ENCODE data around the gene FEM1B.

FEM1B gene

GRCh38 chr15:68264282-68264681 is 13.3 kb upstream of the FEM1B start:
- H3K9me3 ChIP-seq (ENCODE audit: low read length): no peaks in the 10 kb centered on the region
- H3K36me3 ChIP-seq (ENCODE audit: insufficient read depth, low read length): no peaks in the 10 kb centered on the region
- H3K79me2 ChIP-seq (ENCODE audit: insufficient read depth, low read length): no peaks in the 10 kb centered on the region
- H3K9me2 ChIP-seq (ENCODE audit: low read depth, low read length): no peaks in the 10 kb centered on the region
- H3K4me3 ChIP-seq (ENCODE audit: low read depth, low read length, poor library complexity, severe bottlenecking): no peak overlapping the region
- no peak overlapping the region for H3K9ac ChIP-seq (ENCODE audit: low read length)
- peaks cover 3% of the 10 kb centered on the region; the same call in 1 of the 2 replicates for H3K27me3 ChIP-seq (ENCODE audit: insufficient read depth, low read length)
- no peak overlapping the region for H3K4me2 ChIP-seq (ENCODE audit: low read length)
- no peak for TF ChIP-seq EZH2 (IDR thresholded peaks at IDR 0.05; ENCODE audit: borderline replicate concordance, low read length)
- TF ChIP-seq, protein P1, sequence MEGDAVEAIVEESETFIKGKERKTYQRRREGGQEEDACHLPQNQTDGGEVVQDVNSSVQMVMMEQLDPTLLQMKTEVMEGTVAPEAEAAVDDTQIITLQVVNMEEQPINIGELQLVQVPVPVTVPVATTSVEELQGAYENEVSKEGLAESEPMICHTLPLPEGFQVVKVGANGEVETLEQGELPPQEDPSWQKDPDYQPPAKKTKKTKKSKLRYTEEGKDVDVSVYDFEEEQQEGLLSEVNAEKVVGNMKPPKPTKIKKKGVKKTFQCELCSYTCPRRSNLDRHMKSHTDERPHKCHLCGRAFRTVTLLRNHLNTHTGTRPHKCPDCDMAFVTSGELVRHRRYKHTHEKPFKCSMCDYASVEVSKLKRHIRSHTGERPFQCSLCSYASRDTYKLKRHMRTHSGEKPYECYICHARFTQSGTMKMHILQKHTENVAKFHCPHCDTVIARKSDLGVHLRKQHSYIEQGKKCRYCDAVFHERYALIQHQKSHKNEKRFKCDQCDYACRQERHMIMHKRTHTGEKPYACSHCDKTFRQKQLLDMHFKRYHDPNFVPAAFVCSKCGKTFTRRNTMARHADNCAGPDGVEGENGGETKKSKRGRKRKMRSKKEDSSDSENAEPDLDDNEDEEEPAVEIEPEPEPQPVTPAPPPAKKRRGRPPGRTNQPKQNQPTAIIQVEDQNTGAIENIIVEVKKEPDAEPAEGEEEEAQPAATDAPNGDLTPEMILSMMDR (IDR thresholded peaks at IDR 0.05; ENCODE audit: low read length): no peak
- H3F3A ChIP-seq (ENCODE audit: insufficient read depth, low read length): no peaks in the 10 kb centered on the region
- no peak overlapping the region for H2AFZ ChIP-seq (ENCODE audit: low read length)
- no peaks in the 10 kb centered on the region for H3K4me1 ChIP-seq (ENCODE audit: insufficient read depth, low read length, severe bottlenecking)
- H4K20me1 ChIP-seq (ENCODE audit: insufficient read depth, low read length): no peaks in the 10 kb centered on the region
- no peak overlapping the region for H3K27ac ChIP-seq (ENCODE audit: low read depth, low read length, poor library complexity, severe bottlenecking)

DNA sequence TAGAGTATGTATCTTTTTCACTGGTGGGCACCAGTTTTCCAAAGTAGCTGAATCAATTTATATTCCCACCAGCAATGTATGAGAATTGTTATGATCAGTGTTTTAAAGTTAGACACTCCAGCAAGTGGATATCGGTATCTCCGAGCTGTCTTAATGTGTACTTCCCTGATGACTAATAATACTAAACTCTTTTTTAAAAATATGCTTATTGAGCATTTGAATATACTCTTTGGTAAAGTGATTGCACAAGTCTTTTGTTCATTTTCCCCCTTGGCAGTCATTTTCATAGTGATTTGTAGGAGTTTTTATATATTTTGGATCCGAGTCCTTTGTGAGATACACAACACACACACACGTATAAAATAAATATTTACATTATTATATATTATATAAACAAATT is 12.5 kb upstream of the FEM1B start:
- H3K9me2 ChIP-seq (ENCODE audit: low read depth, low read length): no peaks in the 10 kb centered on the region
- no peaks in the 10 kb centered on the region for H3K79me2 ChIP-seq (ENCODE audit: insufficient read depth, low read length)
- no peaks in the 10 kb centered on the region for H3K4me1 ChIP-seq (ENCODE audit: insufficient read depth, low read length, severe bottlenecking)
- no peak overlapping the region for H3K4me3 ChIP-seq (ENCODE audit: low read depth, low read length, poor library complexity, severe bottlenecking)
- no peak overlapping the region for H3K4me2 ChIP-seq (ENCODE audit: low read length)
- peaks cover 3% of the 10 kb centered on the region; the same call in 1 of the 2 replicates for H3K27me3 ChIP-seq (ENCODE audit: insufficient read depth, low read length)
- no peaks in the 10 kb centered on the region for H4K20me1 ChIP-seq (ENCODE audit: insufficient read depth, low read length)
- no peak overlapping the region for H2AFZ ChIP-seq (ENCODE audit: low read length)
- TF ChIP-seq, protein P1 (IDR thresholded peaks at IDR 0.05; ENCODE audit: low read length): no peak
- TF ChIP-seq EZH2 (IDR thresholded peaks at IDR 0.05; ENCODE audit: borderline replicate concordance, low read length): no peak
- no peak overlapping the region for H3K27ac ChIP-seq (ENCODE audit: low read depth, low read length, poor library complexity, severe bottlenecking)
- H3K9me3 ChIP-seq (ENCODE audit: low read length): no peaks in the 10 kb centered on the region
- no peaks in the 10 kb centered on the region for H3F3A ChIP-seq (ENCODE audit: insufficient read depth, low read length)
- no peaks in the 10 kb centered on the region for H3K36me3 ChIP-seq (ENCODE audit: insufficient read depth, low read length)
- H3K9ac ChIP-seq (ENCODE audit: low read length): no peak overlapping the region

- Histone ChIP-seq H2AFZ (ENCODE audit: low read length) (no peak overlapping the region), H3F3A (ENCODE audit: insufficient read depth, low read length) (no peaks in the 10 kb centered on the region), H3K4me1 (ENCODE audit: insufficient read depth, low read length, severe bottlenecking) (no peaks in the 10 kb centered on the region), H4K20me1 (ENCODE audit: insufficient read depth, low read length) (no peaks in the 10 kb centered on the region), H3K9ac (ENCODE audit: low read length) (no peak overlapping the region), H3K9me2 (ENCODE audit: low read depth, low read length) (no peaks in the 10 kb centered on the region), H3K27me3 (ENCODE audit: insufficient read depth, low read length) (peaks cover 3% of the 10 kb centered on the region; the same call in 1 of the 2 replicates), H3K4me3 (ENCODE audit: low read depth, low read length, poor library complexity, severe bottlenecking) (no peak overlapping the region), H3K4me2 (ENCODE audit: low read length) (no peak overlapping the region), H3K79me2 (ENCODE audit: insufficient read depth, low read length) (no peaks in the 10 kb centered on the region), H3K27ac (ENCODE audit: low read depth, low read length, poor library complexity, severe bottlenecking) (no peak overlapping the region), H3K9me3 (ENCODE audit: low read length) (no peaks in the 10 kb centered on the region), H3K36me3 (ENCODE audit: insufficient read depth, low read length) (no peaks in the 10 kb centered on the region)
- TF ChIP-seq, protein P1 (IDR thresholded peaks at IDR 0.05; ENCODE audit: low read length): no peak
- no peak for TF ChIP-seq EZH2 (IDR thresholded peaks at IDR 0.05; ENCODE audit: borderline replicate concordance, low read length)
Observed at GRCh38 chr15:68265674-68266073, 11.9 kb upstream of the FEM1B start.

Measured in OCI-LY1 (cell line).